Breast epithelium (tissue), 4 donors: ENCODE data around the gene TRIM46. TPM values are rescaled to one million over a fixed set of nuclear protein-coding genes. Genes with fewer than 3 reads are reported as not detected.

Experiments
- DNase-seq, 2 donors: peaks; one replicate each; pipeline ENCODE4 v3.0.0-alpha.2; 2019; ENCODE audit warnings: low spot score in 2 of 2
- H3K27ac ChIP-seq, 2 donors: fragments of 200-600 bp; sonication (generic) in 1 of 2; one replicate each; pipeline ENCODE4 v1.5.1; 2016 to 2019; ENCODE audit warnings: mild to moderate bottlenecking in 1 of 2
- H3K27me3 ChIP-seq, 2 donors: fragments of 200-600 bp; sonication (generic) in 1 of 2; one replicate each; pipeline versions ENCODE4 v1.5.1 to v1.6.0; 2017 to 2019; ENCODE audit warnings: control low read depth in 1 of 2, mild to moderate bottlenecking in 1 of 2
- H3K36me3 ChIP-seq: fragments of 200-600 bp; one replicate; pipeline ENCODE4 v1.5.1; 2019
- H3K4me1 ChIP-seq, 2 donors: fragments of 200-600 bp; sonication (generic); one replicate each; pipeline ENCODE4 v1.5.1; 2016 to 2019; ENCODE audit warnings: control low read depth in 1 of 2
- H3K4me3 ChIP-seq, 3 donors: fragments of 200-600 bp; sonication (generic); 1 replicate in 2 of 3; 2 replicates in 1 of 3; pipeline ENCODE4 v1.5.1; 2016 to 2019; ENCODE audit warnings: mild to moderate bottlenecking in 3 of 3, moderate library complexity in 2 of 3
- H3K9me3 ChIP-seq, 2 donors: fragments of 200-600 bp; sonication (generic) in 1 of 2; one replicate each; pipeline ENCODE4 v1.5.1; 2016 to 2019; ENCODE audit warnings: control low read depth in 1 of 2
- POLR2A ChIP-seq: fragments of 450-650 bp; IDR thresholded peaks from one replicate; pipeline ENCODE4 v1.6.1; 2016; ENCODE audit warnings: antibody characterized with exemption, mild to moderate bottlenecking, moderate library complexity
- POLR2AphosphoS5 ChIP-seq, 3 donors: sonication (generic); formaldehyde crosslinking; IDR thresholded peaks; one replicate each; pipeline ENCODE4 v1.6.1; 2017; ENCODE audit warnings: antibody characterized with exemption in 3 of 3
- intact Hi-C: fragments of 100-400 bp; cut with DNase I; formaldehyde crosslinking; loops from one replicate; pipeline ENCODE4 v1.15.1; 2023; ENCODE audit warnings: low total_unique reads
- total RNA-seq, 3 donors: library from RNA; depleted of rRNA; stranded (reverse); fragments of >200 nt; gene quantifications; one replicate each; pipeline ENCODE4 v1.1.0, GENCODE V29; 2016
- TF ChIP-seq, protein P1 (sequence below), 3 donors: fragments of 450-650 bp; IDR thresholded peaks; one replicate each; pipeline ENCODE4 v1.5.1; 2016 to 2017; ENCODE audit warnings: antibody characterized with exemption in 3 of 3, mild to moderate bottlenecking in 3 of 3, moderate library complexity in 3 of 3

The TRIM46 gene
- total RNA-seq, 3 donors from 2014 or later, result 0.98 to 1.5 TPM; not detected in 1

DNA sequence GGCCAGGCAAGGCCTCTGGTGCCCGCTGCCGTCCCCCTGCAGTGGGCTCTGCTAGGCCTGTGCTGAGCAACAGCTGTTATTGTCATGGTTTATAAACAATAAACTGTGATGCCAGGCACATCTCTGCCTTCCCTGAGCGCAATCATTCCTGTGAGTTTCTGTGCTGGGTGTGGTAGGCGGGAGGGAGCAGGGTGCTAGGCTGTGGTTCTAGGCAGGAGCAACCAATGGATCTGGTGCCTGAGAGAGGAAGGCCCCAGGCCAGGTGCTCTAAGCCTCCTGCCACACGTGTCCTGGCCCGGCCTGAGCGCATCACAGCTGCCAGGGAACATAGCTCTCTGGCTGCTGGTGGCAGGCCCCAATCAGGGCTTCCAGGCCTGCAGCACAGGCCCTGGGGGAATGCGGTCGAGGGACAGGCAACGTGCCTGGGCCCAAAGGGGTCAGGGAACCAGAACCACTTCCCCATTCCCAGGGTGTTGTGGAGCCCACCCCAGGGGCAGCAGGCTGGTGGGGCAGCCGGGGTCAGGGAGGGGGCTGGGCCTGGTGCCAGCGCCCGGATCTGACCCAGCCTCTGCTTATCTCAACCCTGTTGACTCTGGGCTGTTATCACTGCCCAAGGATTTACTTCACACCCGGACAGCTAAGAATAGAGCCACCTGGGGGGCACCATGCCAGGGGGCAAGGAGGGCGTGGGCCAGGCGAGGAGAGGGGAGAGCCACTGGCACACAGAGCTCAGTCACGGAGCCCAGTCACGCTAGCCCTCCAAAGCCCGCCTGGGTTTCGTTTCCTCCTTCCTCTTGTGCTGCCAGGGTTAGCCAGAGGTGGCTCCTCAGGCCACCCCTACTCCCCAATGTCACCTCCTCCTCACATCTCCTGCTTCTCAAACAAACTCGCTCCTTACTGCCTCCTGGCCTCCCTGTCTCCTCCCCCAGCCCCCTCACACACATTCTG, 11.5 kb downstream of the TRIM46 start:
- Histone ChIP-seq H3K27me3 (no peaks in the 10 kb centered on the region), H3K4me3 (no peak overlapping the region), H3K4me1 (peaks cover 0 to 14% of the 10 kb centered on the region in 2 donors), H3K9me3 (no peaks in the 10 kb centered on the region), H3K36me3 (no peaks in the 10 kb centered on the region), H3K27ac (peak overlapping the region; percentile 87 to 91)
- intact Hi-C loops, result no loop called here
- TF ChIP-seq, protein P1, sequence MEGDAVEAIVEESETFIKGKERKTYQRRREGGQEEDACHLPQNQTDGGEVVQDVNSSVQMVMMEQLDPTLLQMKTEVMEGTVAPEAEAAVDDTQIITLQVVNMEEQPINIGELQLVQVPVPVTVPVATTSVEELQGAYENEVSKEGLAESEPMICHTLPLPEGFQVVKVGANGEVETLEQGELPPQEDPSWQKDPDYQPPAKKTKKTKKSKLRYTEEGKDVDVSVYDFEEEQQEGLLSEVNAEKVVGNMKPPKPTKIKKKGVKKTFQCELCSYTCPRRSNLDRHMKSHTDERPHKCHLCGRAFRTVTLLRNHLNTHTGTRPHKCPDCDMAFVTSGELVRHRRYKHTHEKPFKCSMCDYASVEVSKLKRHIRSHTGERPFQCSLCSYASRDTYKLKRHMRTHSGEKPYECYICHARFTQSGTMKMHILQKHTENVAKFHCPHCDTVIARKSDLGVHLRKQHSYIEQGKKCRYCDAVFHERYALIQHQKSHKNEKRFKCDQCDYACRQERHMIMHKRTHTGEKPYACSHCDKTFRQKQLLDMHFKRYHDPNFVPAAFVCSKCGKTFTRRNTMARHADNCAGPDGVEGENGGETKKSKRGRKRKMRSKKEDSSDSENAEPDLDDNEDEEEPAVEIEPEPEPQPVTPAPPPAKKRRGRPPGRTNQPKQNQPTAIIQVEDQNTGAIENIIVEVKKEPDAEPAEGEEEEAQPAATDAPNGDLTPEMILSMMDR (IDR thresholded peaks at IDR 0.05), result no peak
- TF ChIP-seq POLR2AphosphoS5 (IDR thresholded peaks at IDR 0.05) (no peak), POLR2A (no peak)
- peak in 1 of 2 donors; percentile 62 for DNase-seq

DNA sequence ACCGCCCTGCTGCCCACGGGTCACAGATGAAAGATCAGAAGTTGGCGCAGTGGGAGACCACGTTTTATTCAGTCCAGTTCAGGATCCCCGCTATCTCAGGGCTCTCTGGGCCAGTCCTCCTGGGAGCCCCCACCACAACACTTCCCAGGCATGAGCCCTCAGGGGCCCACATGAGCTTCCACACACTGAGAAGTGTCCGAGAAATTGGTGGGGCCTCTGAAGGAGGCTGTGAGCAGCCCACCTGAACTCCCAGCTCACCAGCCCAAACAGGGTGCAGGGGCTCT, 12.1 kb downstream of the TRIM46 start:
- peak overlapping the region; percentile 87 to 91 for H3K27ac ChIP-seq
- no peaks in the 10 kb centered on the region for H3K36me3 ChIP-seq
- H3K4me3 ChIP-seq, result no peak overlapping the region
- intact Hi-C loops, result no loop called here
- TF ChIP-seq, protein P1 (IDR thresholded peaks at IDR 0.05), result no peak
- TF ChIP-seq POLR2A (no peak), POLR2AphosphoS5 (IDR thresholded peaks at IDR 0.05) (no peak)
- no peaks in the 10 kb centered on the region for H3K27me3 ChIP-seq
- no peaks in the 10 kb centered on the region for H3K9me3 ChIP-seq
- DNase-seq, result no peak
- H3K4me1 ChIP-seq, result peaks cover 0 to 14% of the 10 kb centered on the region in 2 donors

DNA sequence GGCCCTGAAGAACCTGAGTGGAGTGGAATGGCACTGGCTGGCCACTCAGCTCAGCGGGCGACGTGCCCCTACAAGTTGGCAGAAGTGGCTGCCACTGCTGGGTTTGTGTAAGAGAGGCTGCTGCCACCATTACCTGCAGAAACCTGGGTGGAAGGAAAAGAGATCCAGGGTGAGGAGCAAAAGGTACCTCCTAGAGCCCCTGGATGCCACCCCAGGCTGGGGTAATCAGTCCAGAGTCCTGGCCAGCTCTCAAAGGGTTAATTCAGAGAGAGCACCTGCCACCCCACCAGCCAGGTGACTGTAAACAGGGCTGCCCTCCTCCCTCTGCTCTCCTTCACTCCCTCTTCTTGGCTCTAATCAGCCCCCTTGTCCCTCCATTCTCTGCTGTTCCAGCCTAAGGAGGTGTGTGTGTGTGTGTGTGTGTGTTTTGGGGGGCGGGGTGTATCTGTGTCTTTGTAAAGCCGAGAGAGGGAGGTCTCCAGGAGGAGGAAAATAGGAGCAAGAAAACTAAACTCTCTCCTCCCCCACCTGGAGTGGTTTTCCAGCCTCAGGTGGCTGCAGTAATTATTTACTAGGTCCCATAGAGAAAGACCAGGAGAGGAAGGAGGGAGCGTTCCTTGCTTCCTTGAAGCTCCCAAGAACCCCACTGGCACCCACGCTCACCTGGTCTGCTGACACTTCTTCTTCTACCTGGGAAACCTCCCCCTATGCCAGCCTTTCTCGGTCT, 12.6 kb downstream of the TRIM46 start:
- Histone ChIP-seq H3K4me1 (peaks cover 0 to 14% of the 10 kb centered on the region in 2 donors), H3K27ac (peak overlapping the region; percentile 87 to 91), H3K4me3 (no peak overlapping the region), H3K36me3 (no peaks in the 10 kb centered on the region), H3K27me3 (no peaks in the 10 kb centered on the region), H3K9me3 (no peaks in the 10 kb centered on the region)
- TF ChIP-seq, protein P1 (IDR thresholded peaks at IDR 0.05), result no peak
- TF ChIP-seq POLR2A, result no peak
- no peak for TF ChIP-seq POLR2AphosphoS5 (IDR thresholded peaks at IDR 0.05)
- intact Hi-C loops, result no loop called here
- DNase-seq, result no peak

GRCh38 chr1:155186794-155187455, 13.3 kb downstream of the TRIM46 start:
- intact Hi-C loops, result no loop called here
- no peak for DNase-seq
- Histone ChIP-seq H3K9me3 (no peaks in the 10 kb centered on the region), H3K36me3 (no peaks in the 10 kb centered on the region), H3K4me3 (no peak overlapping the region), H3K27me3 (no peaks in the 10 kb centered on the region), H3K4me1 (peaks cover 0 to 14% of the 10 kb centered on the region in 2 donors), H3K27ac (peak overlapping the region; percentile 87 to 91)
- TF ChIP-seq POLR2AphosphoS5 (IDR thresholded peaks at IDR 0.05) (no peak), POLR2A (no peak)
- TF ChIP-seq, protein P1 (IDR thresholded peaks at IDR 0.05), result no peak
